ENCODE data around the gene SMIM22. TPM values are rescaled to one million over a fixed set of nuclear protein-coding genes. Genes with fewer than 3 reads are reported as not detected.
A peak's percentile ranks its signal among the peaks of the same experiment; 100 is the strongest.

SMIM22 gene
- total RNA-seq, 1 donor from 2014 or later = not detected

DNA sequence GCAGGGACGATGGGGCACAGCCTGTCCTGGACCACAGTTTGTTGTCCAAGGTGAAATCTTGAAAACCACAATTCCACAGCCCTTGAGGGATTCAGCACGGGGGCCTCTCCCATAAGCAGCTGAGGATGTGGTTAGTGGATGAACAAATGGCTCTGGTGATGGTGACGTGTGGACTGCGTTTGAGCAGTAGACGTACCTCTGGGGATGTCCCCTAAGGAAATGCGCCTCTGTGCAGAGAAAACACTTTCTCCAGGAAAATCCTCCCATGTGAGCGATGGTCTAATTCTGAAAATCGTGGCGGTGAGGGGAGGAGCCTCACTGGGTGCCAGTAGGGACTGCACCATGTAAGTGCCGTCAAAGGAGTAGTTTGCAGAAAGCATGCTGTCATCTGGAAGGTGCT, 4.3 kb upstream of the SMIM22 start:
- no peaks in the 10 kb centered on the region for H3K4me1 Mint-ChIP-seq
- H3K27me3 Mint-ChIP-seq (ENCODE audit: low read depth) = no peaks in the 10 kb centered on the region
- no peak for DNase-seq (ENCODE audit: low read depth, low spot score)
- no peaks in the 10 kb centered on the region for H3K9me3 Mint-ChIP-seq
- TF ChIP-seq, protein P1, sequence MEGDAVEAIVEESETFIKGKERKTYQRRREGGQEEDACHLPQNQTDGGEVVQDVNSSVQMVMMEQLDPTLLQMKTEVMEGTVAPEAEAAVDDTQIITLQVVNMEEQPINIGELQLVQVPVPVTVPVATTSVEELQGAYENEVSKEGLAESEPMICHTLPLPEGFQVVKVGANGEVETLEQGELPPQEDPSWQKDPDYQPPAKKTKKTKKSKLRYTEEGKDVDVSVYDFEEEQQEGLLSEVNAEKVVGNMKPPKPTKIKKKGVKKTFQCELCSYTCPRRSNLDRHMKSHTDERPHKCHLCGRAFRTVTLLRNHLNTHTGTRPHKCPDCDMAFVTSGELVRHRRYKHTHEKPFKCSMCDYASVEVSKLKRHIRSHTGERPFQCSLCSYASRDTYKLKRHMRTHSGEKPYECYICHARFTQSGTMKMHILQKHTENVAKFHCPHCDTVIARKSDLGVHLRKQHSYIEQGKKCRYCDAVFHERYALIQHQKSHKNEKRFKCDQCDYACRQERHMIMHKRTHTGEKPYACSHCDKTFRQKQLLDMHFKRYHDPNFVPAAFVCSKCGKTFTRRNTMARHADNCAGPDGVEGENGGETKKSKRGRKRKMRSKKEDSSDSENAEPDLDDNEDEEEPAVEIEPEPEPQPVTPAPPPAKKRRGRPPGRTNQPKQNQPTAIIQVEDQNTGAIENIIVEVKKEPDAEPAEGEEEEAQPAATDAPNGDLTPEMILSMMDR (conservative IDR thresholded peaks at IDR 0.05) = no peak
- peak overlapping the region; percentile 62 for H3K27ac Mint-ChIP-seq (ENCODE audit: unreplicated experiment)
- no peaks in the 10 kb centered on the region for H3K36me3 Mint-ChIP-seq (ENCODE audit: low read depth)
- H3K4me3 Mint-ChIP-seq = no peak overlapping the region

DNA sequence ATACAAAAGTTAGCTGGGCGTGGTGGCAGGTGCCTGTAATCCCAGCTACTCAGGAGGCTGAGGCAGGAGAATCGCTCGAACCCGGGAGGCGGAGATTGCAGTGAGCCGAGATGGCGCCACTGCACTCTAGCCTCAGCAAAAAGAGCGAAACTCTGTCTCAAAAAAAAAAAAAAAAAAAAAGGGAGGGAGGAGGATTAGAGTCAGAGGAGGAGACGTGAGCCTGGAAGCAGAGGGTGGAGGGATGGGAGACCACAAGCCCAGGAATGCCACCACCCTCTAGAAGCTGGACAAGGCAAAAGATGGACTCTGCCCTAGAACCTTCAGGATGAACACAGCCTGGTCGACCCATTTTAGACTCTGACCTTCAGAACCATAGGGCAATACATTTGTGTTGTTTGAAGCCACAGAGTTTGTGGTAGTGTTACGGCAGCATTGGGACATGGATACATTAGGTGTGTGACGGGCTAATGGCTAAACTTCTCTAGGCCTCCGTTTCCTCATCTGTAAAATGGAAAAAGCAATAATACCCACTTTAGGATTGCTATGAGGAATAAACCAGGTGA, 2.1 kb upstream of the SMIM22 start:
- Mint-ChIP-seq H3K27ac (ENCODE audit: unreplicated experiment) (no peak overlapping the region), H3K27me3 (ENCODE audit: low read depth) (no peaks in the 10 kb centered on the region), H3K9me3 (no peaks in the 10 kb centered on the region), H3K36me3 (ENCODE audit: low read depth) (no peaks in the 10 kb centered on the region), H3K4me1 (no peaks in the 10 kb centered on the region), H3K4me3 (no peak overlapping the region)
- TF ChIP-seq, protein P1 (conservative IDR thresholded peaks at IDR 0.05) = no peak
- no peak for DNase-seq (ENCODE audit: low read depth, low spot score)

DNA sequence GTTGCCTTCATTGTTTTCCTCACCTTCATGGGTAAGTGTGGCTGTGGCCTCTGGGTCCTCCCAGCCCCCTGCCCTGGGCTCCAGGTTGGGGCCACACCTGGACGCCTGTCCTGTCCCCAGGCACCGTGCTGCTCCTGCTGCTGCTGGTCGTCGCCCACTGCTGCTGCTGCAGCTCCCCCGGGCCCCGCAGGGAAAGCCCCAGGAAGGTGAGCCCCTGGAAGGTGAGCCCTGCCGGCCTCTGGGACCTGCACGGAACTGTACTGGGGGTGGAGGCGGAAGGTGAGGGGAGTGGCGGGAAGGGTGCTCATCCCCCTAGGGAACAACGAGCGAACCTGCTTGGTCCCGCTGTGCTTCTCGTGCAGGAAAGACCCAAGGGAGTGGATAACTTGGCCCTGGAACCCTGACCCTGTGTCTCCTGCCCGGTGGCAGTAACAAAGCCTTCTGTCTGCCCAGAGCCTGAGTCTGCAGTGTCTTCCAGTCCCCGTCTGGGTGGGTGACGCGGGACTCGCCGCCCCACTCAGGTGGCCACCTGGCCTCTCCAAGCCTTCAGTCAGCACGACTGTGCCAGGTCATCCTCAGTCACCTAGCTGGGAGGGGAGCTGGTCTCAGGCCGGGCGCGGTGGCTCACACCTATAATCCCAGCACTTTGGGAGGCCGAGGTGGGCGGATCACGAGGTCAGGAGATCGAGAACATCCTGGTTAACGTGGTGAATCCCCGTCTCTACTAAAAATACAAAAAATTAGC, 831 bp downstream of the SMIM22 start:
- Mint-ChIP-seq H3K4me1 (no peaks in the 10 kb centered on the region), H3K9me3 (no peaks in the 10 kb centered on the region), H3K36me3 (ENCODE audit: low read depth) (no peaks in the 10 kb centered on the region), H3K27me3 (ENCODE audit: low read depth) (no peaks in the 10 kb centered on the region), H3K4me3 (no peak overlapping the region), H3K27ac (ENCODE audit: unreplicated experiment) (no peak overlapping the region)
- TF ChIP-seq, protein P1 (conservative IDR thresholded peaks at IDR 0.05) = no peak
- no peak for DNase-seq (ENCODE audit: low read depth, low spot score)

DNA sequence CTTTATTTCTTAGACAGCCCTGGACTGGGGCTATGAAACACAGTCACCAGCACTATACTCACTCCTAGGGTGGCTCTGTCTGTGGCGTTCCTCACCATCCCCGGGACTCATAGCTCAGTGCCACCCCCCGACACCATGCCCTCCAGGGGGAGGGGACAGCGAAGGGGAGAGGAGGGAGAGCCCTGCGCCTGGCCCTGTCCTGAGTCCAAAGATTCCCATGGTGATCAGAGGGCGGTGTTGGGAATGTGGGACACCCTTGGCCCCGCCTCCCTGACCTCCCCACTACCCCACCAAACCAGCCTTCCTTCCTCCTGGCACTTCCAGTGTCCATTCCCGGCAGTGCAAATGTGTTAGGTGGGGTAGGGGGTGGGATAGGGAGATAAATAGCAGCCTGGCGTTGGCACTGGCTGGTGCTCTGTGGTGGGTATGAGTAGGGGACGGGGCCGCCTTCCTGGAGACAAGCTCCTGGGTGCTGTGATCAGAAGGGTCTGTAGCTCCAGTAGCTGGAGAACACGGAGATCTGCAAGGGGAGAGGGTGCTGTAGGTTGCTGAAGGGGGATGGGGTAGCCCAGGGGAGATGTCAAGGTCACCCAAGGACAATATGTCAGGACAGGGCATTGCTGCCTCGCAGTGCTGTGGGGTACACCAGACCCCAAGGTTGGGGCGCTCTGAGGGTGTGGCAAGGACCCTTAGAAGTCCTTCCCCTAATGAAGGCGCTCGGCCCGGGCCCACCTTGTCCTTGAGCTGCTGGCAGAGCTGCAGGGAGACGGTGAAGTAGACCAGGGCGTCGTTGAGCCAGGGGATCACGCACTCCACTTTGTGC, 2.0 kb downstream of the SMIM22 start:
- H3K9me3 Mint-ChIP-seq = no peaks in the 10 kb centered on the region
- H3K4me3 Mint-ChIP-seq = no peak overlapping the region
- no peak for DNase-seq (ENCODE audit: low read depth, low spot score)
- TF ChIP-seq, protein P1 (conservative IDR thresholded peaks at IDR 0.05) = no peak
- no peak overlapping the region for H3K27ac Mint-ChIP-seq (ENCODE audit: unreplicated experiment)
- H3K4me1 Mint-ChIP-seq = no peaks in the 10 kb centered on the region
- H3K36me3 Mint-ChIP-seq (ENCODE audit: low read depth) = no peaks in the 10 kb centered on the region
- H3K27me3 Mint-ChIP-seq (ENCODE audit: low read depth) = no peaks in the 10 kb centered on the region

DNA sequence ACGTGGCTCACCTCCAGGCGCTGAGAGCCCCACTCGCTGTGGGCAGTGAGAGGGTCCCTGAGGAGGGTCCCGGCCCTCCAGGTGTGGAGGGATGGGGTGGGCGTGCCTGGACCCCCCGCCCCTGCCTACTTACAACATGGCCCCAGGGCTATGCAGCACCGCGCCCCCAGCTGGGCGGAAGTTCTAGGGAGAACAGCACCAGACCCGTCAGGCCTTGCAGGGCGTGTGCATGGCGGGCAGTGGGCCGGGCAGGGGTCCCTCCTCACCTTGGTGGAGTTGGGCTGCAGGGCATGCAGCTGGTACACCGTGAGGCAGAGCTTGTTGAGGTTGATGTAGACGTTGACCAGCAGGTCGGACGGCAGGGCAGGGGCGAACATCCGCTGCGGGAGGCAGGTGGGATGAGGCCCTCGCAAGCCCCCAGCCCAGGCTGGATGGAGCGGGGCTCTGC, 2.7 kb downstream of the SMIM22 start:
- no peaks in the 10 kb centered on the region for H3K27me3 Mint-ChIP-seq (ENCODE audit: low read depth)
- H3K4me3 Mint-ChIP-seq = no peak overlapping the region
- no peak overlapping the region for H3K27ac Mint-ChIP-seq (ENCODE audit: unreplicated experiment)
- H3K4me1 Mint-ChIP-seq = peaks cover under 1% of the 10 kb centered on the region
- TF ChIP-seq, protein P1 (conservative IDR thresholded peaks at IDR 0.05) = no peak
- DNase-seq (ENCODE audit: low read depth, low spot score) = no peak
- no peaks in the 10 kb centered on the region for H3K9me3 Mint-ChIP-seq
- H3K36me3 Mint-ChIP-seq (ENCODE audit: low read depth) = no peaks in the 10 kb centered on the region
